IPS-15b (cell line): ENCODE measurements around the gene MARCHF3.
A peak's percentile ranks its signal among the peaks of the same experiment; 100 is the strongest.

Experiments
- H3K27me3 ChIP-seq: one replicate; pipeline ENCODE4 v1.6.1; 2013; ENCODE audit warnings: low read length; ENCODE audit not compliant: control insufficient read depth, insufficient read depth
- H3K36me3 ChIP-seq: one replicate; pipeline ENCODE4 v1.6.1; 2013; ENCODE audit warnings: low read length; ENCODE audit not compliant: control insufficient read depth, insufficient read depth
- H3K4me1 ChIP-seq: one replicate; pipeline ENCODE4 v1.6.1; 2013; ENCODE audit warnings: mild to moderate bottlenecking, low read length; ENCODE audit not compliant: control insufficient read depth, insufficient read depth
- H3K4me3 ChIP-seq: one replicate; pipeline ENCODE4 v1.5.1; 2013; ENCODE audit warnings: low read depth, low read length
- H3K9ac ChIP-seq: one replicate; pipeline ENCODE4 v1.6.1; 2013; ENCODE audit warnings: low read depth, mild to moderate bottlenecking, low read length
- H3K9me3 ChIP-seq: one replicate; pipeline ENCODE4 v1.6.1; 2013; ENCODE audit warnings: mild to moderate bottlenecking, low read length; ENCODE audit not compliant: control insufficient read depth, insufficient read depth

The MARCHF3 gene

GRCh38 chr5:127041571-127041970 is 11.2 kb upstream of the MARCHF3 start:
- H3K4me3 ChIP-seq = peak overlapping the region; percentile 6
- no peak overlapping the region for H3K9ac ChIP-seq
- no peaks in the 10 kb centered on the region for H3K9me3 ChIP-seq
- no peaks in the 10 kb centered on the region for H3K36me3 ChIP-seq
- peaks cover 25% of the 10 kb centered on the region for H3K4me1 ChIP-seq
- H3K27me3 ChIP-seq = no peaks in the 10 kb centered on the region

- H3K4me1 ChIP-seq = peaks cover 25% of the 10 kb centered on the region
- H3K9ac ChIP-seq = no peak overlapping the region
- H3K27me3 ChIP-seq = no peaks in the 10 kb centered on the region
- no peaks in the 10 kb centered on the region for H3K9me3 ChIP-seq
- no peaks in the 10 kb centered on the region for H3K36me3 ChIP-seq
- H3K4me3 ChIP-seq = peak overlapping the region; percentile 6
Measured at GRCh38 chr5:127040796-127041520, 10.6 kb upstream of the MARCHF3 start.

GRCh38 chr5:127038550-127038949 is 8.2 kb upstream of the MARCHF3 start:
- no peaks in the 10 kb centered on the region for H3K27me3 ChIP-seq
- no peaks in the 10 kb centered on the region for H3K9me3 ChIP-seq
- peaks cover 25% of the 10 kb centered on the region for H3K4me1 ChIP-seq
- H3K9ac ChIP-seq = no peak overlapping the region
- no peak overlapping the region for H3K4me3 ChIP-seq
- H3K36me3 ChIP-seq = no peaks in the 10 kb centered on the region

- Histone ChIP-seq H3K4me3 (peak overlapping the region; percentile 90), H3K36me3 (no peaks in the 10 kb centered on the region), H3K4me1 (peaks cover 15% of the 10 kb centered on the region), H3K27me3 (peaks cover 15% of the 10 kb centered on the region), H3K9me3 (no peaks in the 10 kb centered on the region), H3K9ac (no peak overlapping the region)
Measured at GRCh38 chr5:127031863-127032232, 1.5 kb upstream of the MARCHF3 start.

- Histone ChIP-seq H3K4me1 (peaks cover 21% of the 10 kb centered on the region), H3K27me3 (peaks cover 15% of the 10 kb centered on the region), H3K4me3 (peak overlapping the region; percentile 90), H3K36me3 (no peaks in the 10 kb centered on the region), H3K9me3 (no peaks in the 10 kb centered on the region), H3K9ac (peak overlapping the region; percentile 30)
Measured at GRCh38 chr5:127031147-127031862, 947 bp upstream of the MARCHF3 start.

- H3K9me3 ChIP-seq = no peaks in the 10 kb centered on the region
- H3K4me3 ChIP-seq = peak overlapping the region; percentile 90
- H3K9ac ChIP-seq = peak overlapping the region; percentile 79
- H3K4me1 ChIP-seq = peaks cover 21% of the 10 kb centered on the region
- H3K36me3 ChIP-seq = no peaks in the 10 kb centered on the region
- H3K27me3 ChIP-seq = peaks cover 15% of the 10 kb centered on the region
Measured at GRCh38 chr5:127029581-127030258, 638 bp downstream of the MARCHF3 start.

- Histone ChIP-seq H3K36me3 (no peaks in the 10 kb centered on the region), H3K4me3 (peak overlapping the region; percentile 90), H3K9ac (no peak overlapping the region), H3K4me1 (peaks cover 21% of the 10 kb centered on the region), H3K9me3 (no peaks in the 10 kb centered on the region), H3K27me3 (peaks cover 15% of the 10 kb centered on the region)
Measured at GRCh38 chr5:127028822-127029457, 1.4 kb downstream of the MARCHF3 start.

- H3K9ac ChIP-seq = no peak overlapping the region
- peaks cover 12% of the 10 kb centered on the region for H3K27me3 ChIP-seq
- H3K36me3 ChIP-seq = no peaks in the 10 kb centered on the region
- H3K4me3 ChIP-seq = no peak overlapping the region
- peaks cover 21% of the 10 kb centered on the region for H3K4me1 ChIP-seq
- H3K9me3 ChIP-seq = no peaks in the 10 kb centered on the region
Measured at GRCh38 chr5:127027539-127027938, 2.8 kb downstream of the MARCHF3 start.

- Histone ChIP-seq H3K4me1 (peaks cover 17% of the 10 kb centered on the region), H3K9ac (no peak overlapping the region)
Measured at GRCh38 chr5:127026166-127026565, 4.2 kb downstream of the MARCHF3 start.

GRCh38 chr5:127025467-127025866 is 4.9 kb downstream of the MARCHF3 start:
- Histone ChIP-seq H3K4me3 (no peak overlapping the region), H3K36me3 (no peaks in the 10 kb centered on the region), H3K4me1 (peaks cover 17% of the 10 kb centered on the region), H3K9ac (no peak overlapping the region), H3K27me3 (no peaks in the 10 kb centered on the region), H3K9me3 (no peaks in the 10 kb centered on the region)

More at GRCh38 chr5:127026166-127026565, 4.2 kb downstream of the MARCHF3 start:
- no peaks in the 10 kb centered on the region for H3K9me3 ChIP-seq
- no peak overlapping the region for H3K4me3 ChIP-seq
- no peaks in the 10 kb centered on the region for H3K36me3 ChIP-seq
- H3K27me3 ChIP-seq = peaks cover under 1% of the 10 kb centered on the region

- Histone ChIP-seq H3K4me3 (no peak overlapping the region), H3K36me3 (no peaks in the 10 kb centered on the region), H3K9ac (no peak overlapping the region), H3K9me3 (no peaks in the 10 kb centered on the region), H3K4me1 (peaks cover 17% of the 10 kb centered on the region), H3K27me3 (no peaks in the 10 kb centered on the region)
Measured at GRCh38 chr5:127024821-127025220, 5.5 kb downstream of the MARCHF3 start.
